GM19035 (cell line): Measurements from ENCODE around the gene HMX2.

Experiments used
- ATAC-seq: cut with Tn5 transposase; IDR thresholded peaks from one replicate; pipeline ENCODE4 v1.9.1; 2021; ENCODE audit not compliant: unreplicated experiment

HMX2 gene, protein sequence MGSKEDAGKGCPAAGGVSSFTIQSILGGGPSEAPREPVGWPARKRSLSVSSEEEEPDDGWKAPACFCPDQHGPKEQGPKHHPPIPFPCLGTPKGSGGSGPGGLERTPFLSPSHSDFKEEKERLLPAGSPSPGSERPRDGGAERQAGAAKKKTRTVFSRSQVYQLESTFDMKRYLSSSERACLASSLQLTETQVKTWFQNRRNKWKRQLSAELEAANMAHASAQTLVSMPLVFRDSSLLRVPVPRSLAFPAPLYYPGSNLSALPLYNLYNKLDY

DNA sequence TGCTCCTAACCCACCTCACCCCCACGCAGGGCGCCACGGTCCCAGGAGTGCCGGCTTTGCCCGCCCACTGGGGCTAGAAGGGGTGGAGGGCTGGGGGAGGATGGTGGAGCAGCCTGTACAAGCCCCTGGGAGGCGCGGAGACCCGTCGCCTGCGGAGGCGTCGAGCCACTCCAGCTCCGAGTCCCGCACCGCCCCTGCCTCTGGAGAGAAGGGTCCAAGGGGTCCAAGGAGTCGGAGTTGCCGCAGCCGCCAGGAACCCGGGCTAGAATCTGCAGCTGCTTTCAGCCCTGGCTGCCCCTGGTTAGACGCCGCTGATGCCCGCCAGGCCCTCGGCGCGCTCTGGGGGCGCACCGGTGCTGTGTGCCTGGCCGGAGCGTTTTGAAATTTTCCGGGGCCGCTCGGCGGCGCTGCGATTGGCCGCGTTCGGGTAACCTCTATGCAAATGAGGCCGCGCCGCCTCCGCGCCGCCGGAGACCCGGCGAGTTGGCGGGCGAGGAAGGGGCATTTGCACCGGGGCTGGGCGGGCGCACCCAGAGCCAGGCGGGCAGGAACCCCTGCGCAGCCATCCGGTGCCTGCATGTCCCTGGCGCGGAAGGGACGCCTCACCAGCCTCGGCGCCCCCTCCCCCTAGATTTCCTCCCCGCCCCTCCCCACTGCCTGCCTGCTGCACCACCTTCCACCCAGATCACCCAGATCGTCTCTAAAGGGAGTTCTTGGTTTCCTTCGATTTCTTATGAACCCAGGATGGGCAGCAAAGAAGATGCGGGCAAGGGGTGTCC lies at the start of gene HMX2:
Gene HMX2, plus strand, starts transcription at position 502 of the 779 bp plus-strand sequence. Its CDS starts 243 bp downstream, at position 745.
- ATAC-seq, result no peak

DNA sequence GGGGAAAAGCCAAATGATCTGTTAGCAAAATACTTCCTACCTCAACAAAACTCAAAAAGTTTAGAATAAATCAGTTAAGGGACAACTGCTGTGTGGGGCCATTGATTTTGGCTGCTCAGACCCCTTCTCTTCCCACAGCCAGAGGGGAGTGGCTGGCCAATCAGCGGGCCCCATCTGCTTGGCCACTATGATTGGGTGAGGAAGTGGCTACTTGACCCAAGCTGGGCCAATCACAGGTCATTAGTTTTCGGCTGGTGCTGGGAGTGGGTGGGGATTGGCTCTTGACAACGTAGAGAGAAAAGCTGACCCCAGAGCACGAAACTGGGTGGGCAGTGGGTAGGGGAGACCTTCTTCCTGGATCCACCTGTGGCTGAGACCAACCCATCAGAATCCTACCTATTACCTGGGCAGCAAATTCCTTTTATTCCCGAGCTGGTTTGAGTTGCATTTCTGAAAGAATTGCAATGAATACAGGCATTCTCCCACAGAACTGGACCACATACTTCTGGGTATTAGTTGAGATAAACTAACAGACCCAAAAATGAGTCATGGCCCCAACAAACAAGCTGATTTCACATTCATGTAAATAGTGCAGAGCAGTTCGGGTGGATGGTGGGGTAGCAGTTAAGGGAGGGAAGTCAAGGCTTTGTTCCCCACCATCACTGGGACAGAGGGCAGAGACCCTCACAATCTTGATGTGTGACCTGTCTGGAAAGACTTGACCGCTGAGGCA lies 47.7 kb upstream of the HMX2 start:
- ATAC-seq, result no peak

DNA sequence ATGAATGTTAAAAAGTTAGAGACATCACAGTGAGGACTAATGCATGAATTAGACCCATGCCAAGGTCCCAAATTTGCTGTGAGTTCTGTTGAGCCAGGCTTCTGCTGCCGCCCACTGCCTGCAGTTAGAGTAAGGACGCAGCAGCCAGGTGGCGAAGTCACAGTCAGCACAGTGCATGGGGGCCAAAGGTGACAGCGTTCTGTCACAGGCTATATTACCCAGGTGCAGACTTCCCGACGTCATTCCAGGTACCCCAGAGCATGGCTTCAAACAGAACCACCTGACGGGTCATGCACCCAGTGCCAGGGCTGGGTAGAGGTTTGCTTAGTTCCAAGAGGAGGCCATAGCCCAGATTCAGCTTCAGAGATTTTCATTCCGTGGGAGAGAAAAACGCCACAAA lies 46.1 kb upstream of the HMX2 start:
- no peak for ATAC-seq

DNA sequence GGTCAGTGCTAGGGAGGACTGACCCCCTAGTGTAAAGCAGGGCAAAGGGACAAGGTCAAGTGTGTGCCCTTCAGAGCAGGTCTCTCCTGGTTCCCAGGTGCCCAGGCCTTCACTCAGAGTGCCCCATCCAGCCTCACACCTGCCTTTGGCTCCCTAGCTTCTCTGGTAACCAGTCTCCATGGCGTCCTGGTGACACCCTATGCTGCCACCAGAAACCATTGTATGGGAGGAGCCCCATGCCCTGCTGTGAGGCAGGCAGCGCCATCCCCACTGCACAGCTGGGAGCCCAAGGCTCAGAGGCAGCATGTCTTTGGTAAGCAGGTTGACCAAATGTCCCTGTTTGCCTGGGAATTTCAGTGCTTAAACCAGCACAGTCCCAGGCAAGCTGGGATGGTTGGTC lies 45.3 kb upstream of the HMX2 start:
- ATAC-seq, result no peak

DNA sequence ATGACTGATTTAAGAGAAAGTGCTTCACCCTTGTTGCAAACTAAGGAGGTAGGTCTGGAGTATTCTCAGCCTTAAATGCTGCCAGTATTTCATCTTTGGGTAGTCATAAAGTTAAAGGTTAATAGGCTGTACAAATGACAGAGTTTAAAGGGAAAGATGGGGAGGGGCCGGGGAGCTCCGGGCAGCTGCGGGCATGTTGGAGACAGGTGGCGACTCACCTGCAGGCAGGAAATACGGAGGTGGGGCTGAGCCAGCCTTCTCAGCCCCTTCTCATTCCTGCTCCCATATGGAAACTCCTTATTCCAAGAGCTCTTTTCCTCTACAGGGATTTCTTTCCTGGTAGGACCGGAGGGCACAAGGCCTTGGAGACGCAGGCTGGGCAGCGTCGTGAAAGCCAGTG lies 44.0 kb upstream of the HMX2 start:
- no peak for ATAC-seq

DNA sequence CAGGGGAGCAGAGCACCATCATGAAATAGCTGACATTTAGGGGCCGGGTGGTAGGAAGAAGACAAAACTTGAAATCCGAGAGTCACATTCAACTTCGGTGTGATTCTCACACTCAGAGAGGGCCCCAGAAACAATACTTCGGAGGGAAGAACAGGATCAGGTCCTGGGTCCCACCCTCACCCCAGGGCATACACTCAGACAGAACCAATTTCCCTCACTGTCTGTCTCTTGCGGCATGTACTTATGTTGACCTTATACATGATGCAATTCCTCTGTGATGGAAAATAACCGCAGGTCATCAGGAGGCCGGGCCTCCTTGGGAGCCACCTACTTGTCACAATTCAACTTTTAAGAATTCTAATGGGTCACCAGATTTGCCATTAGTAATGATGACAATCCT lies 38.5 kb upstream of the HMX2 start:
- ATAC-seq, result no peak

DNA sequence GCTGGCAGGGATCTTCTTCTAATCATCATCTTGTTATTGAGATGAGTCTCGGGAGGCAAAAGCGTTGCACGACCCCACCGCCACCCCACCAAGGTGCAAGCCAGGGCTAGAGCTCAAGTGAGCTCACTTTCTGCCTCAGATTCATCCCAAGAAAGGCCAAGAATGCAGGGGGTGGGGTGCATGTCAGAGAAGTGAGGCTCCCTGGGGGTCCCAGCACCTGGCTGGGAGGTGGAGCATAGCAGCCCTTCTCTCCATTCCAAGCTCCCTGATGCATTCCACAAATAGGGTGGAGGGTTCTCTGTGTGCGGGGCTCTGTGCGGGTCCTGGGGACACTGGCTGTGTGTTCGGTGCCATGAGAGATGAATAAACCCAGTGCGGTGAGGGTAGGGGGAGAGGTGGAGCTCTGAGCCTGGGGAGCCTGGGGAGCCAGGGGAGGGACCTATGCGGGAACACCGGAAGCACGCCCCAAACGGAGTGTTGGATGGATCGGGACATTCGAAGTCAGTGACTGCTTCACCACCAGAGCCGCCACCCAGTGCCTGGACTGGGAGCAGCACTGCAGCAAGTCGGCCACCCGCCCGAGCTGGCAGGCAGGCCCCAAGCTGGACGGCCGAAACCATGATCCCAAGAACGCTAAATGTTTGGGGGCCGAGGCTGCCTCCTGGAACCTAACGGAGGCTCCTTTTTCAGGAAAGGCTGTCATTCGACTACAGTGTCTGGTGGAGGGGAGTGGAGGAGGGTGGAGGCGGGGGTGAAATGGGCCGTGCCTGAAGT lies 30.1 kb upstream of the HMX2 start:
- ATAC-seq, result no peak

DNA sequence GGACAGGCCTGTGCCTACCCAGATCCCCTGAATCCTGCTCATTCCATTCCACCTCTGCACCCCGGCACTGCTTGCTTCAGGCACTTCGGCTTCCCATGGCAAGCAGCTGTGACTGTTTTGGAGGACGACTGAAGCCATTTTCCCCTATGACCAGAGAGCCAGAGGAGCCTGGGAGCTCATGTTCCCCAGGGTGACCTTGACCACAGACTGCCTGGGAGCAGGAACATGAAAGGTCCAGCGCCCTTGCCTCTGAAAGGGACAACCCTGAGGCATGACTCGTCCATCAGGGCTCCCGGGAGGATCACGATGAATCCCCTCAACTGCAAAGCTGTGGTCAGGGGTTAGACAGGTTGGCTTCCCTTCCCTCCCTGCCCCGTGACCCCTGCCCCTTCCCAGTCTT lies 28.9 kb upstream of the HMX2 start:
- no peak for ATAC-seq

DNA sequence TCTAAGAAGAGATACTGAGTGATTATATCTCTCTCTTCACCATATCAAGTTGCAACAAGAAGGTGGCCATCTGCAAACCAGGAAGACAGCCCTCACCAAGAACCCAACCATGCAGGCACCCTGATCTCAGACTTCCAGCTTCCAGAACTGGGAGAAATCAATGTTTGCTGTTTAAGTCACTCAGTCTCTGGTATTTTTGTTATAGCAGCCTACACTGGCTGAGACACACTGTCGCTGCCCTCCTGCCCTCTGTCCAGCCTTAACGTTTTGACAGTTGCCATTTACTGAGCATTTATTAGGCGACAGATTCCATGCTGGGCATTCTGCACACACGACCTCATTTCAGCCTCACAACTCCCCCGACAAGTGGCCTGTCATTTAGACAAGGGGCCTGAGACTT lies 21.7 kb upstream of the HMX2 start:
- ATAC-seq, result no peak

DNA sequence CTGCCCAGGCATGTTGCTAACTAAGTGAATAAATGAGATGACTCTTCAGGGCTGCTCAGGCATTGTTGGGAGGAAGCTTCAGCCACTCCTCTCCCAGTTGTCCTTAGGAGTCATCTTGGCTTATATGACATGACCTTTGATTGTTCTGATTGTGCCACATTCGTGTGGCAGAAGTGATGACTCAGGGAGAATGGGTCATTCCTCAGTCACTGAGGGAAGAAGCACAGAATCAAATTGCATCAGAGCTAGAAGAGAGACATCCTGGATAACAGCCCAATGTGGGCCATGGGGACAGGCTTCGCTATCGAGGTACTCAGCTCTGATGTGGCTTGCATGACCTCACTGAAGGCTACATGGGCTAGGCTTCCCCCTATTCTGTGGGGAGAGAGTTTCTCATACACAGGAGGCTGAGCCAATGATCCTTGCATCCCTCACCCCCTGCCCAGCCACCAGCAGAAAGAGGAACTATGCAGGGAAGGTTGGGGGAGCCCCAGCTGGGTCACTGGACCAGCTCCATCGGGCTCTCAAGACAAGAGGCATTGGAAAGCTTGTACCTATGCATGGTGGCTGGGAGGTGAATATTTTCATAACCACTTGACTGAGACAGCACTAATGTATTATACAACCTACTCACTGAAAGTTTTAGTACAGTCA lies 18.2 kb upstream of the HMX2 start:
- no peak for ATAC-seq

DNA sequence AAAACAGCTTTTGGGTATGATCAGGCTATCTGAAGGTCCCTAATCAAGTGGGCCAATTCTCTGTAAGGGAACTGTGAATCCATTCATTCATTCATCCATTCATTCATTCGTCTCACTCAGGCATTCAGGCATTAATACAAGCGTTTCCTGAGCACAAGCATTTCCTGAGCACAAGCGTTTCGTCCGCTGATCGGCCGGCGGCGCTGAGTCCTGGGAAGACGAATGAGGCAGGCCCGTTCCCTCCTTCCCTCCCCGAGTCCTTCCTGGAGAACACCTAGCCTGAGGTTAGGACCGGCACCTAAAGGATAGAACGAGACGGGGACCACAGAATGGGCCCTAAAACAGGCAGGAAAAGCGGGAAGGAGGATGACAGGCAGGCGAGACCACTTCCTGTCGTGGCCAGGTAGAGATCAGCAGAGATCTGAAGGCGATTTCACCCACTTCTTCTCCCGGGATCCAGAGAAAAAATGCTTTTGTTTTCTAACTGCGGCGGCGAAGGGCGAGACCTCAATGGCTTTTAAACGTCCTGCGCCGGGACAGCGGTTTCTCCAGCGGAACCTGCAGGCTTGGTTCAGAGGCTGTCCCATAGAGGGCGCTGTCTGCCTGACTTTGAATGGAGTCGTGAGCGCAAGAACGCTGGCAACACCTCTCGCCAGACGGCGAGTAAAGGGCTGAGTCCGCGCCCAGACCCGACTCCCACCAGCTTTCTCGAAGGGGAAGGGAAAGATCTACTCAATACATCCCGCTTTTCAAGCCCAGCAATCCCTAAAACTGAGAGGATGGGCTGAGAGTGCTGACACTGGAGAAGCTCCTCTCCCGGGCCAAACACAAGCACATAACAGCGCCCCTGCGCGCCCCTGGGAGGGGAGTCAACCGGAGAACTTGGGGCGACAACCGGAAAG lies 15.1 kb upstream of the HMX2 start:
- ATAC-seq, result peak; percentile 84

DNA sequence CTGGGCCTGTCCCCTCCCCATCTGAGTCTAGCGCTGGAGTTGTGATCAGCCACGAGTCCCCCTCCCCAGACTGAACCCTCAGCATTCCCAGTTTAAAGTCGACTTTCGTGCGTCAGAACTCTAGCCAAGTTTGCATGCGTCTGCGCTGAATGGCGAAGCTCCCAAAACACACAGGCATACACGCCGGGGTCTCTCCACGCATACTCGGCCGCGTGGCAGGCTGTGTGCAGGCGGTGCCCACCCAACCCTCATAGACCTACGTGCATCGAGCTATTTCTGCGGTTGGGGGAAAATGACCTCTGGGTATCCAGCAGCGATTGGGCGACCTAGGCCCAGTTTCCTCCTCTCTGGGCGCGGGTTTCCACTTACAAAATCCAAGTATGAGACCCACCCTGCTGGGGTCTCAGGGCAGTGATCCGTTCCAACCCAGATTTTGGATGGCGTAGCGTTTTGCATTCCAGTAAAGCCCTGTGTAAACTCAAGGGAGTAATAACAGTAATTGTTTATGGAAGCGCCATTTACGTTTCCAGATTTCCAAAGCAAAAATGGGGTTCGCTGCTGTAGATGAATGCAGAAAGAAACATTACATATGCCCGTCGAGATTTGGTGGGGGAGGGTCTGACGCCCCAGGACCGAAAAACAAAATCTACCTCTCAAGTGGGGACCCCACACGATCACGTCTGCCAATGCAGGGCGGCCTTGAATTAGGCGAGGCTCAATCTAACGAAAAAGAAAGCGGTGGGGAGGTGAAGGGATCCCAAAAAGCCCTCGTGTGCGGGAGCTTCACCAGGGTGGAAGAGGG lies 14.2 kb upstream of the HMX2 start:
- no peak for ATAC-seq

DNA sequence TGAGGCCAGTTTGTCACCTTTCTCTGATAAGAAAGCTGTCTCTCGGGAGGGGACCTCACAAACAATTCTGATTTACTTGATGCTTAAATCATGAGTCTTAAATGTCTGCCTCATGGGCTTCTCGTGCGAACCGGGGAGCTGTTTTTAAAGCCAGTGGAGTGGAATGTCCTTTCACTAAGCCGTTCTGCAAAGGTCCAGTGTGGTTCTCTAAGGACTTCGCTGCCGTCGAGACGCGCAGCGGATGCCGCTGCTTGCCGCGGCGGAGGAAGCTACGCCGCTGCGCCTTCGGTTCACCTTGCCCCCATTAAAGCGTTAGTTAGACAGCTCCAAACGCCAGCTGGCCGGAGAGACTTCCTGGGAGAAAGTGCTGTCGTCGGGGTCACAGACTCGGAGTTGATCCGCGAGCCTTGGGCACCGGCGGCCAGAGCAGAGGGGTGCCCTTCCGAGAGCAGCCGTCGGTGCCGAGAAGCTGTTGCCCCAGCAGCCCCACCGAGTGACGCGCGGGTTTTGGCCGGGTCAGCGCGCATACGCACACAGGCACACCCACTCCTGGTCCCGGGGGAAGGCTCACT lies 13.5 kb upstream of the HMX2 start:
- ATAC-seq, result no peak

DNA sequence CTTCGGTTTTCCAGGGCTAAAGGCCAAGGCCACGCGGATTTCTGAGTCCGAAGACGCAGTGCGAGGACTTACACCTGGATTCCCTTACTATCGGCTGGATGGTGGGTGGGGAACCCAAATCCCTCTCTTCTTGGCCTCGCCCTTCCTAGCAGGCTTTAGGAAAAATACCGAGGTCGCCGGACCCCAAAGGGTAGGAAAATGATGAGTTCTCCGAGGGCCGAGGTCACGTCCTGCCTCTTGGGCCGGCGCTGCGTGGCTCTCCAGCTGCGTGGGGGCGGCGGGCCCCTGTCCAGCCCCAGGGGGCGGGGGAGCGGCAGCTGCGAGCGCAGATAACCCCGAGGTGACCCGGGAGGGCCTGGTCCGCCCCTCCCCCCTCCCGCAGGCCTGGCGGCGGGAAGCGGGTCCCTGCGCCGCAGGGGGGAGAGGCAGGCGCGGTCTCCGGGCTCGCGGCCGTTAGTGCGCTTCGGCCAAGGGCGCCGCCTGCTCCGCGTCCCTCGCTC lies 13.0 kb upstream of the HMX2 start:
- ATAC-seq, result no peak

DNA sequence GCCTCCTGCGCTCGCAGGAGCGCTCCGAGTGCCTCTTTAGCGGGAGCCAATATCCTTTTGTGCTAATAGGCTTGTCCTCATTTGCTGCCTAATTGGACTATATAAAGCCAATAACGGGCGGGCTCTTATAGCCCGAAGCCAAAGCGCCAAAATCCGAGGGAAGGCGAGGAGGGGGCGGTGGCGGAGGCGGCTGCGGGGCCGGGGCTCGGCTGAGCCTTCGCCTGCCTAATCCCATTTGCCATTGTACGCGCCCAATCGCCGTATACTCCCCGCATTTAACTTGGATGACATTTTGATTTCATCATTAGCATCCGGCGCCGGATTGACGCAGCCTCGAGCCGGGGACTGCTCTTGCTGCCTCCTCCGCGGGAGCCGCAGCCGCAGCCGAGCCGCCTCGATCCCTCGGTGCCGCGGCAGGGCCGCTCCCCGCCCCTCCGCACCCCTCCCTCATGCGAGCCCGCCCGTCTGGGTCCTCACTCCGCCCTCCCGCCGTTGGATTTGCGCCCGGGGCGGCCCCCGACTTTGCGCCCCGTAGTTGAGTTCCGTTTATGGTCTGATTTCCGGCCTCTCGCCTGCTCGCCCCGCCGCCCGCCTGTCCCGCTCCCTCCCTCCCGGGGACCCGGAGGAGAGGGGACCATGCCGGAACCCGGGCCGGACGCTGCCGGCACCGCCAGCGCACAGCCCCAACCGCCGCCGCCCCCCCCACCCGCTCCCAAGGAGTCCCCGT lies 12.4 kb upstream of the HMX2 start, which contains the start of gene HMX3:
Gene HMX3, plus strand, starts transcription at position 556 of the 727 bp plus-strand sequence. Its CDS starts 81 bp downstream, at position 637.
- no peak for ATAC-seq

DNA sequence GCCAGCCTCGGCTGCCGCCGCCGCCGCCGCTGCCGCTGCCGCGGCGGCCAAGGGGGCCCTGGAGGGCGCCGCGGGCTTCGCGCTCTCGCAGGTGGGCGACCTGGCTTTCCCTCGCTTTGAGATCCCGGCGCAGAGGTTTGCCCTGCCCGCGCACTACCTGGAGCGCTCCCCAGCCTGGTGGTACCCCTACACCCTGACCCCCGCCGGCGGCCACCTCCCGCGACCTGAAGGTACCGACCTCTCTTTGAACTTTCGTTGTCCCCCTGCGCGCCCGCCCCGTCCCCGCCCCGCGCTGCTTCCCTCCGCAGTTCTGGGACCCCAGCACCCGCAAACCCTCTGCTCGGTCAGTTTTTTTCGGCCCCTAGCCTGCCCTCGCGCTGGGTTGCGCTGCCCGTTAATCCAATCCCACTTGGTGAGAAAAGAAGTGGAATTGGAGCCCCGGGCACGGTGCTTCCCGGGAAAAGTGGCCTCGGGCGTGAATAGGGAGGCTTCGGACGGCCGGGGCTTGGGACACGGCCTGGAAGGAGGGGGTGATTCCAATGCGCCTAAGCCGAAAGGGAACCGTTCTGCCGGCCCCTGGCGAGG lies 11.6 kb upstream of the HMX2 start:
- no peak for ATAC-seq
